Endothelial cell of umbilical vein (primary cell): ENCODE results near the gene CETP. TPM values are rescaled to one million over a fixed set of nuclear protein-coding genes. Genes with fewer than 3 reads are reported as not detected.

Experiments
- BruUV-seq: library from RNA; stranded (reverse); fragments of 400-500 nt; replicated peaks from 2 replicates; lab custom pipeline; 2021; lab: Mats Ljungman, UMichigan
- CTCF ChIA-PET: fragments of 300-600, 350-600 bp; sonication (Branson Sonifier 250); formaldehyde crosslinking; loops from one replicate; lab custom pipeline; 2021; ENCODE audit warnings: antibody characterized with exemption, inconsistent platforms; lab: Charles Lee
- POLR2A ChIA-PET: fragments of 300-600, 350-600 bp; sonication (Branson Sonifier 250); formaldehyde crosslinking; loops from one replicate; lab custom pipeline; 2021; ENCODE audit warnings: antibody characterized with exemption, inconsistent platforms; lab: Charles Lee
- DNase-seq: peaks from one replicate; pipeline ENCODE4 v3.0.0-alpha.2; 2011; ENCODE audit warnings: low read depth, low spot score
- FAIRE-seq: peaks from 2 replicates; lab custom pipeline; 2011; peaks lifted over from hg19 to GRCh38; lab: Jason Lieb, UNC
- H2AFZ ChIP-seq: 2 replicates; pipeline ENCODE4 v1.6.0; 2012; ENCODE audit warnings: low read depth, low read length, control low read depth, inconsistent platforms
- H3K27ac ChIP-seq: 2 replicates; pipeline ENCODE4 v1.5.1; 2011; ENCODE audit warnings: low read depth, mild to moderate bottlenecking, control low read depth, low read length, moderate library complexity; ENCODE audit not compliant: insufficient read depth
- H3K27me3 ChIP-seq, 2 experiments: 2 replicates each; pipeline versions ENCODE4 v1.6.0 to v1.6.1; 2011; ENCODE audit warnings: low read length in 2 of 2, mixed read lengths in 1 of 2; ENCODE audit not compliant: control insufficient read depth in 2 of 2, insufficient read depth in 2 of 2
- H3K36me3 ChIP-seq, 2 experiments: 2 replicates in 1 of 2; 3 replicates in 1 of 2; pipeline ENCODE4 v1.5.1; 2011; ENCODE audit warnings: low read length in 2 of 2, mild to moderate bottlenecking in 1 of 2, moderate library complexity in 1 of 2; ENCODE audit not compliant: control insufficient read depth in 2 of 2, insufficient read depth in 2 of 2; ENCODE audit errors: extremely low read depth in 1 of 2
- H3K4me1 ChIP-seq: 3 replicates; pipeline ENCODE4 v1.5.1; 2011; ENCODE audit warnings: mild to moderate bottlenecking, low read length; ENCODE audit not compliant: control insufficient read depth, insufficient read depth; ENCODE audit errors: extremely low read depth
- H3K4me2 ChIP-seq: 2 replicates; pipeline ENCODE4 v1.6.1; 2011; ENCODE audit warnings: low read length, control low read depth, mixed read lengths; ENCODE audit not compliant: insufficient read depth
- H3K4me3 ChIP-seq, 3 experiments: fragments of 200-600 bp in 1 of 3; sonication (generic), shearing (Covaris generic) in 1 of 3; replicated peaks in 1 of 3; 2 replicates each; pipeline ENCODE4 v1.5.1; 2011 to 2016; ENCODE audit warnings: control low read depth in 3 of 3, low read length in 3 of 3, mild to moderate bottlenecking in 2 of 3, inconsistent platforms in 1 of 3, low read depth in 1 of 3, moderate library complexity in 1 of 3; ENCODE audit not compliant: insufficient read depth in 1 of 3
- H3K79me2 ChIP-seq: 2 replicates; pipeline ENCODE4 v1.6.0; 2012; ENCODE audit warnings: low read length, inconsistent platforms; ENCODE audit not compliant: control insufficient read depth, insufficient read depth
- H3K9ac ChIP-seq: replicated peaks from 2 replicates; pipeline ENCODE3; 2011; ENCODE audit warnings: low read length, control low read depth; ENCODE audit not compliant: insufficient read depth; ENCODE audit errors: extremely low read depth
- H3K9me1 ChIP-seq: replicated peaks from 3 replicates; pipeline ENCODE4 v1.6.0; 2011; ENCODE audit warnings: mild to moderate bottlenecking, low read length; ENCODE audit not compliant: control insufficient read depth, insufficient read depth; ENCODE audit errors: extremely low read depth
- H3K9me3 ChIP-seq: replicated peaks from 2 replicates; pipeline ENCODE4 v1.5.1; 2012; ENCODE audit warnings: low read length, inconsistent platforms; ENCODE audit not compliant: control insufficient read depth, insufficient read depth
- H4K20me1 ChIP-seq: replicated peaks from 2 replicates; pipeline ENCODE3; 2011; ENCODE audit warnings: mild to moderate bottlenecking, low read length; ENCODE audit not compliant: control insufficient read depth, insufficient read depth; ENCODE audit errors: extremely low read depth
- CTCF ChIP-seq, 2 donors: IDR thresholded peaks; 1 replicate in 1 of 2; 2 replicates in 1 of 2; pipeline ENCODE4 v1.5.1; 2011; ENCODE audit warnings: low read length in 2 of 2, mild to moderate bottlenecking in 2 of 2, moderate library complexity in 2 of 2, control low read depth in 1 of 2, inconsistent platforms in 1 of 2, low read depth in 1 of 2; ENCODE audit not compliant: insufficient read depth in 1 of 2; ENCODE audit errors: extremely low read depth in 1 of 2
- EZH2 ChIP-seq: IDR thresholded peaks from 2 replicates; pipeline ENCODE4 v1.6.1; 2012; ENCODE audit warnings: borderline replicate concordance, low read depth, mild to moderate bottlenecking, moderate library complexity, low read length, inconsistent platforms; ENCODE audit not compliant: severe bottlenecking
- FOS ChIP-seq: IDR thresholded peaks from 2 replicates; pipeline ENCODE4 v1.6.1; 2011; ENCODE audit warnings: mild to moderate bottlenecking, low read length, moderate library complexity, borderline replicate concordance; ENCODE audit not compliant: insufficient read depth
- GATA2 ChIP-seq: IDR thresholded peaks from 2 replicates; pipeline ENCODE4 v1.7.0; 2011; ENCODE audit warnings: low read depth, mild to moderate bottlenecking, moderate library complexity, mixed read lengths, low read length; ENCODE audit not compliant: insufficient read length, insufficient read depth
- JUN ChIP-seq: IDR thresholded peaks from 2 replicates; pipeline ENCODE4 v1.6.1; 2011; ENCODE audit warnings: borderline replicate concordance, low read depth; ENCODE audit not compliant: insufficient read length, insufficient read depth
- MAX ChIP-seq: IDR thresholded peaks from 2 replicates; pipeline ENCODE4 v1.6.1; 2011; ENCODE audit not compliant: insufficient read depth, insufficient read length
- MYC ChIP-seq: IDR thresholded peaks from one replicate; pipeline ENCODE4 v1.6.1; 2011; ENCODE audit warnings: mild to moderate bottlenecking, low read depth, low read length
- POLR2A ChIP-seq: IDR thresholded peaks from 2 replicates; pipeline ENCODE4 v1.6.1; 2012; ENCODE audit warnings: low read depth, mild to moderate bottlenecking, control low read depth, low read length
- POLR2AphosphoS5 ChIP-seq: IDR thresholded peaks from 2 replicates; pipeline ENCODE4 v1.6.1; 2012; ENCODE audit warnings: low read depth, mild to moderate bottlenecking, control low read depth, low read length, moderate library complexity; ENCODE audit not compliant: insufficient read depth
- dilution Hi-C: fragments of 300-500 bp; cut with MboI; formaldehyde crosslinking; loops from one replicate; pipeline ENCODE4 v1.15.0; 2019; ENCODE audit warnings: low sequenced_read_pairs; ENCODE audit not compliant: extremely low pct_ligation_motif_present
- intact Hi-C: fragments of 100-400 bp; cut with micrococcal nuclease; formaldehyde crosslinking; loops from one replicate; pipeline ENCODE4 v1.10.0; 2022
- polyA plus RNA-seq, 4 experiments: library from polyadenylated mRNA; depleted of rRNA in 3 of 4; stranded (reverse) in 3 of 4; unstranded in 1 of 4; fragments of >200 nt; gene quantifications; 2 replicates each; pipeline versions ENCODE4 v1.2.1 to v1.2.3, GENCODE V29; 2011 to 2012; ENCODE audit warnings: missing spikeins in 1 of 4
- total RNA-seq: library from RNA; stranded (reverse); gene quantifications from 2 replicates; pipeline ENCODE4 v1.2.3, GENCODE V29; 2021

CETP gene
- total and polyA plus RNA-seq, 2 donors (not counting 3 experiments of a cell fraction or from before 2014, with no cell fraction given), result 2.2 to 2.8 TPM

- Histone ChIP-seq H4K20me1 (no peaks in the 10 kb centered on the region), H3K4me1 (peaks cover 6% of the 10 kb centered on the region), H3K9me3 (no peaks in the 10 kb centered on the region), H3K36me3 (no peaks in the 10 kb centered on the region), H3K79me2 (no peaks in the 10 kb centered on the region), H3K4me2 (no peak overlapping the region), H2AFZ (no peak overlapping the region), H3K27me3 (no peaks in the 10 kb centered on the region), H3K27ac (no peak overlapping the region), H3K4me3 (no peak overlapping the region), H3K9me1 (no peaks in the 10 kb centered on the region), H3K9ac (no peak overlapping the region)
- no TSS peak for BruUV-seq
- TF ChIP-seq CTCF (IDR thresholded peaks at IDR 0.05; ENCODE audit: extremely low read depth in 1 of 2, insufficient read depth in 1 of 2, low read depth in 1 of 2, low read length in 2 of 2), result no peak
- TF ChIP-seq MYC, result no peak
- no peak for TF ChIP-seq GATA2
- TF ChIP-seq MAX, result no peak
- TF ChIP-seq JUN, result no peak
- no peak for TF ChIP-seq EZH2
- TF ChIP-seq POLR2AphosphoS5, result no peak
- no peak for TF ChIP-seq FOS
- TF ChIP-seq POLR2A, result no peak
- POLR2A ChIA-PET, result no interaction called here
- dilution Hi-C loops (no loop called here), intact Hi-C loops (no loop called here)
- FAIRE-seq, result no peak
- DNase-seq, result no peak
- CTCF ChIA-PET, result no interaction called here
Observed at GRCh38 chr16:56956076-56956475, 5.7 kb upstream of the CETP start.
